GM12864 (cell line): ENCODE measurements around the gene SULF2.
A peak's percentile ranks its signal among the peaks of the same experiment; 100 is the strongest.

ENCODE experiments used
- DNase-seq: peaks from one replicate; pipeline ENCODE4 v3.0.0-alpha.2; 2011; ENCODE audit warnings: low read depth
- H3K4me3 ChIP-seq: 2 replicates; pipeline ENCODE4 v1.5.1; 2011; ENCODE audit warnings: mild to moderate bottlenecking, low read depth, low read length, control low read depth
- CTCF ChIP-seq: IDR thresholded peaks from 2 replicates; pipeline ENCODE4 v1.5.1; 2011; ENCODE audit warnings: low read depth, mild to moderate bottlenecking, moderate library complexity, low read length, control low read depth, inconsistent platforms; ENCODE audit errors: missing control alignments

Gene SULF2

GRCh38 chr20:47708140-47708807 is 77.0 kb downstream of the SULF2 start:
- no peak for DNase-seq
- H3K4me3 ChIP-seq = no peak overlapping the region
- TF ChIP-seq CTCF = no peak

GRCh38 chr20:47706345-47706744 is 78.9 kb downstream of the SULF2 start:
- H3K4me3 ChIP-seq = no peak overlapping the region
- DNase-seq = no peak
- TF ChIP-seq CTCF = no peak

GRCh38 chr20:47705497-47705856 is 79.8 kb downstream of the SULF2 start:
- no peak for DNase-seq
- TF ChIP-seq CTCF = no peak
- no peak overlapping the region for H3K4me3 ChIP-seq

- H3K4me3 ChIP-seq = no peak overlapping the region
These were observed 80.4 kb downstream of the SULF2 start for GRCh38 chr20:47704746-47705496.

GRCh38 chr20:47703748-47704147 is 81.5 kb downstream of the SULF2 start:
- no peak for TF ChIP-seq CTCF
- no peak overlapping the region for H3K4me3 ChIP-seq
- DNase-seq = no peak

More at GRCh38 chr20:47704746-47705496, 80.4 kb downstream of the SULF2 start:
- peak; percentile 29 for TF ChIP-seq CTCF
- no peak for DNase-seq

- TF ChIP-seq CTCF = no peak
- no peak overlapping the region for H3K4me3 ChIP-seq
- DNase-seq = no peak
These were observed 83.7 kb downstream of the SULF2 start for GRCh38 chr20:47701612-47702011.
